ENCODE data around the gene MTMR12.

The MTMR12 gene

DNA sequence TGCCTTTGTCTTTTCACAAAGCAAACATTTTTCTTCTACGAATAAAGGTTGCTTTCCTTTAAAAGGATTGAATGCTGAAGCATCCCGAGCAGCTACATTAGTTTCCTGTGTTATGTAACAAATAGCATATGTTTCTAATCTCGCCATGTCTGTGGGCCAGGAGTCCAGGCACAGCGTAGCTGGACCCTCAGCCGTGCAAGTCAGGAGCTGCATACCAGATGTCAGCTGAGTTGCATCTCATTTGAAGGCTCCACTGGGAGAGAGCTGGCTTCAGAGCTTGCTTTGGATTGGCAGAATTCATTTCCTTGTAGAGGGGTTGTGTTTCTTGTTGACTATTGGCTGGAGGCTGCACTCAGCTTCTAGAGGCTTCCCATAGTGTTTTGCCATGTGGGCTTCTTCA lies 122.6 kb downstream of the MTMR12 start:
- no peak for DNase-seq (ENCODE audit: low read depth)

DNA sequence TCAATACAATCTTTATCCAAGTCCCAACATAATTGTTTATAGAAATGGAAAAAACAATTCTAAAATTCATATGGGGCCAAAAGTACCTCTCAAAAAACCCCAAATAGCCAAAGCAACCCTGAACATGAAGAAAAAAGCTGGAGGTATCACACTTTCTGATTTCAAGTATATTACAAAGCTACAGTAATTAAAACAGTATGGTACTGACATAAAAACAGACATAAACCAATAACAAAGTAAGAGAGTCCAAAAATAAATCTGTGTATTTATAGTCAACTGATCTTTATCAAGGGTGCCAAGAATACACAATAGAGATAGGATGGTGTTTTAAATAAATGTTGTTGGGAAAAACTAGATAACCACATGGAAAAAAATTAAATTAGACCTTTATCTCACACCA lies 125.1 kb downstream of the MTMR12 start:
- no peak for DNase-seq (ENCODE audit: low read depth)

DNA sequence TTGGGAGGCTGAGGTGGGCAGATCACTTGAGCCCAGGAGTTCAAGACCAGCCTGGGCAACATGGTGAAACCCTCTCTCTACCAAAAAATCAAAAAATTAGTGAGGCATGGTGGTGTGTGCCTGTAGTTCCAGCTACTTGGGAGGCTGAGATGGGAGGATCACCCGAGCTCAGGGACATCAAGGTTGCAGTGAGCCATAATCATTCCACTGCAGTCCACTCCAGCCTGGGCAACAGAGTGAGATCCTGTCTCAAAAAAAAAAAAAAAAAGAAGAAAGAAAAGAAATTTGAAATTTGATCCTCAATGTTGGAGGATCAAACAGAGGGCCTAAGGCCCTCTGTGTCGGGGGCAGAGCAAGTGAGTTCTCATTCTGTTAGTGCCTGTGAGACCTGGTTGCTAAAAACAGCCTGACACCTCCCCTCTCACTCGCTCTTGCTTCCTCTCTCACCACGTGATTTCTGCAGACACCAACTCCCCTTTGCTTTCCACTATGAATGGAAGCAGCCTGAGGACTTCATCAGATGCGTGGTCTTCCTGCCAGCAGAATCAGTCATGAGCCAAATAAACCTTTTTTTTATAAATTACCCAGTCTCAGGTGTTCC lies 130.2 kb downstream of the MTMR12 start:
- no peak for DNase-seq (ENCODE audit: low read depth)
